ENCODE data around the gene HELZ.

Gene HELZ

DNA sequence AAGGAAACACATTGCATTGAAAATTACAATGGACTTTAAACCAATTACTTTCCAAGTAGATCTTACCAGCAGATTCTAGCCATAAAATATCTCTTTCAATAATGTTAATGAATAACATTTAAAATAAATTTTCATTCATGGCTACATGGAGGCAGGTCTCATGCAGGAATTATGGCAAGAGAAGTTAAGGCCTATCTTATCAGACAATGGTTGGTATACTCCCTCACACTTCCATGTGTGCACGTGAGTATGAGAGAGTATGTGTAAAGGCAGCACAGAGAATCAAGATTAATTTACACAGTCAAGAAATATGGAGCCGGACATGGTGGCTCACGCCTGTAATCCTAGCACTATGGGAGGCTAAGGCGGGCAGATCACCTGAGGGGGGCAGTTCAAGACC, 76.5 kb downstream of the HELZ start:
- no peak overlapping the region for H3K4me3 ChIP-seq (ENCODE audit: low read depth, low read length)
- TF ChIP-seq, protein P1, sequence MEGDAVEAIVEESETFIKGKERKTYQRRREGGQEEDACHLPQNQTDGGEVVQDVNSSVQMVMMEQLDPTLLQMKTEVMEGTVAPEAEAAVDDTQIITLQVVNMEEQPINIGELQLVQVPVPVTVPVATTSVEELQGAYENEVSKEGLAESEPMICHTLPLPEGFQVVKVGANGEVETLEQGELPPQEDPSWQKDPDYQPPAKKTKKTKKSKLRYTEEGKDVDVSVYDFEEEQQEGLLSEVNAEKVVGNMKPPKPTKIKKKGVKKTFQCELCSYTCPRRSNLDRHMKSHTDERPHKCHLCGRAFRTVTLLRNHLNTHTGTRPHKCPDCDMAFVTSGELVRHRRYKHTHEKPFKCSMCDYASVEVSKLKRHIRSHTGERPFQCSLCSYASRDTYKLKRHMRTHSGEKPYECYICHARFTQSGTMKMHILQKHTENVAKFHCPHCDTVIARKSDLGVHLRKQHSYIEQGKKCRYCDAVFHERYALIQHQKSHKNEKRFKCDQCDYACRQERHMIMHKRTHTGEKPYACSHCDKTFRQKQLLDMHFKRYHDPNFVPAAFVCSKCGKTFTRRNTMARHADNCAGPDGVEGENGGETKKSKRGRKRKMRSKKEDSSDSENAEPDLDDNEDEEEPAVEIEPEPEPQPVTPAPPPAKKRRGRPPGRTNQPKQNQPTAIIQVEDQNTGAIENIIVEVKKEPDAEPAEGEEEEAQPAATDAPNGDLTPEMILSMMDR (IDR thresholded peaks at IDR 0.05; ENCODE audit: low read depth, low read length): no peak

DNA sequence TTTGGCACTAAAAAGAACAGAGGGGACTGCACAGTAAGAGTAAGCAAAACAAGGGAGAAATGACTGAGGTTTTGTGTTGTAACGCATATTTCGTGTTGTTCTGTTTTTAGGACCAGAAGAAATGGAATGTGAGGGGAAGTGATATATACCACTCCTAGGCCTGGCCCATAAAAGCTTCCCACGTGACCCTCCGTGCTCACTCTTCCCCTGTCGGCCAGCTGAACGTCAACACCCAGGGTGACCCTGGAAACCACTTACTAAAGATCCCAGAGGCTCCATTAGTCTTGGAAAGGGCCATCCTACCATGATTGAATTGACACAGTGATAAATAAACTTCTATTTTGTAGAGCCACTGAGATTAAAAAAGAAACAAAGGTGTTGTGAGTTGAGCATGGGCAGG, 79.8 kb downstream of the HELZ start:
- H3K4me3 ChIP-seq (ENCODE audit: low read depth, low read length): no peak overlapping the region

DNA sequence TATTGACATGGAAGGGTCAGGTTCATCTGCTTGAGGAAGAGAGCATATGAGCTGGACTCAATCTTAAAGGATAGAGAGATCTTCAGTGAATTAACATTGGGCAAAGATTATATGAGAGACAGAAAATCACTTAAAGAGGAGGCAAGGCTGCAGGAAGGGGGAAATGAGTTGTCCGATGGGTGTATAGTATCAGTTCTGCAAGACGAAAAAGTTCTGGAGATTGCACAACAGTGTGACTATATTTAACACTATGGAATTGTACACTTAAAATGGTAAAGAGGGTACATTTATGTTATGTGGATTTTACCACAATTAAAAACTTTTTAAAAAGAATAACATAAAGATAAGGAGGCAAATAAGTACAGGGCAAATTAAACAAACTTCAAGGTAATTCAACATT, 80.7 kb downstream of the HELZ start:
- TF ChIP-seq, protein P1 (IDR thresholded peaks at IDR 0.05; ENCODE audit: low read depth, low read length): no peak
- H3K4me3 ChIP-seq (ENCODE audit: low read depth, low read length): no peak overlapping the region

More for the DNA sequence above, 79.8 kb downstream of the HELZ start:
- TF ChIP-seq, protein P1 (IDR thresholded peaks at IDR 0.05; ENCODE audit: low read depth, low read length): no peak

DNA sequence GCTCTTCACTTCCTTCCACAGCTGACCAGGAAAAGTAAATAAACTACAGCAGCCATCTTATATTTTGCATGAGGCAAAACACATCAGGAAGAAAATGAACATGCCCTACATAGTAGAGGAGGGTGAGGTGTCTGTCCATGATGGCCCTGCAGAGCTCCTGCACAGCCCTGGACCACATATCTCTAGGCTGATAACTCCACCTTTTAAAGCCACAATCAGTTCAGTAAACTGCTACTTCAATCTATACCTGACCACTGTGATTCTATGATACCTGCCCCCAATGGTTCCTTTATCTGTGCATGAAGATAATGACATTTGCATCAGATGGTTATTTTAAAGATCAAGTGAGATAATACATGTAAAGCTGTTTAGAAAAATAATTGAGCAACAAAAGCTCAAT, 82.2 kb downstream of the HELZ start:
- no peak overlapping the region for H3K4me3 ChIP-seq (ENCODE audit: low read depth, low read length)
- TF ChIP-seq, protein P1 (IDR thresholded peaks at IDR 0.05; ENCODE audit: low read depth, low read length): no peak

DNA sequence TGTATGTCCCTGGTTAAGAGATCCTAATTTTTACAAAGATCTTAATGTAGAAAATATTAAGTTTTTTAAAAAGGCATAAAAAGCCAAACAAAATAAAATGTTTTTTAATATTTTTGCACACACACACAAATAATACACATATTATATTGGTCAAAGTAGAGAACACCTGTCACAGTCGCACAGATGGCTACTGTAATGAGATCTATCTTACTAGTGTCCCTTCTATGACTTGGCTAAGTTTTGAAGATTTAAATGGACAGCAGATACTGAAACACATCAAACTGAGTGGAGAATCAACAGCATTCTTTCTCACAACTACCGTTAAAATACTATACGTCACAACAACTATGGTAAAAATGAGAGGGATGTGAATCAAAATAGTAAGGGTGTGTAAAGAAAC, 83.4 kb downstream of the HELZ start:
- H3K4me3 ChIP-seq (ENCODE audit: low read depth, low read length): no peak overlapping the region
- TF ChIP-seq, protein P1 (IDR thresholded peaks at IDR 0.05; ENCODE audit: low read depth, low read length): no peak

DNA sequence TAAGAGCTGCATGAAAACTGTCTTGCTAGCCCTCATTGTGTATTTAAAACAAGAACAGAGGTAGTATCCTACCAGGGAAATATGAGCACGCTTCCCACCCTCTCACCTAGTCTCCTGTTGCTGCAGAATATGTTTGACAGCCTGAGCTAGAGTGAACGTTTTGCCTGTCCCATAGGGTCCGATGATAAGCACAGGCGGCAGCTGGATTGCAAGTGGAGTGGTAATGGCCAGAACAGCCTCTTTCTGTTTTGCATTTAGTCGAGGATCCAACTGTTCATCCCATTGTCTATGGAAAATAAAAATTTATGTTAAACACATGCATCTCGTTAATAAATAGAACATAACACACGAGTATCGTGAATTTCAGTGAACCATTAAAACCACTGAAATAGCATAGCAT, 84.2 kb downstream of the HELZ start:
- TF ChIP-seq, protein P1 (IDR thresholded peaks at IDR 0.05; ENCODE audit: low read depth, low read length): no peak
- H3K4me3 ChIP-seq (ENCODE audit: low read depth, low read length): no peak overlapping the region

DNA sequence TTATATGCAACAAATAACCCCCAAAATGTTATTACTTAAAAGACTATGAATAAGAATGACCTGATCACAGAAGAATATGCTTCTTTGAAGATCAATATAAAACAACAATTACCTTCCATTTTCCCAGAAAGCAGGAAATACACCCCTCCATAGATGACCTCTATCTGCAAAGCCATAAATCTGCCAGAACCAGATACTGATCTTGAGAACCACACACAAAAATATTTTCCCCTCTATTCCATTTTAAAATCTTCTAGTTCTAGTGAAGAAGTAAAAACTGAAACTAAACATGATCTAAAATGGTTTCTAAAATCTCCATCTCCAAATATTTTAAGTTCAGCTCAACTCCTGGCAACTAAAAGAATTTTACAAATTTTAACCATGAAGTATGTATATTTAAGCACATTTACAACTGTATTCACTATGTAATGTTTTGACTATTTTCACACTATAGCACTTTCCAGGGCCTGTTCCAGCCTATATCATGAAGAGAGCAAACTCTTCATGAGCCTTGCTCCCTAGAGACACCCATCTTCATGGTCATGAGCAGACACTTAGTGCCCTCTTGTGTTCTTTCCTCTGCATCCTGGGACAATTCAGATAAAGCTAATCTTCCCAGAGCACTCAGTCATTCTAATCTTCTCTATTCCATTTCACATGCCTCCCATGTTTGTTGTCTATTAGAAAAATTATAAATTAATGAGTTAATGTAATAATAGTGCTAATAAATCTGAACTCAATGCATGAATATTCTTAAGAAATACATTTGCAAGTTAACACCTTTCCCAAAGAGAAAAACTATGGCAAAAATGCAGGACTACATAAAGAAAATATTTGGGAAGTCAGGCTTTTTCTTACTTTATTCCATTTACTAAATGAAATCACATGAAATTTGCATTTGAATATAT, 87.0 kb downstream of the HELZ start:
- TF ChIP-seq, protein P1 (IDR thresholded peaks at IDR 0.05; ENCODE audit: low read depth, low read length): no peak
- no peak overlapping the region for H3K4me3 ChIP-seq (ENCODE audit: low read depth, low read length)
